ENCODE results near the gene COL6A3. TPM values are rescaled to one million over a fixed set of nuclear protein-coding genes. Genes with fewer than 3 reads are reported as not detected.

The COL6A3 gene
- total RNA-seq, 1 donor = 1,478 TPM

GRCh38 chr2:237450108-237450507 is 36.1 kb upstream of the COL6A3 start:
- no peak for TF ChIP-seq CTCF (IDR thresholded peaks at IDR 0.05; ENCODE audit: insufficient read depth, low read length)
- no peak for DNase-seq (ENCODE audit: low read depth)
- H3K4me3 ChIP-seq (ENCODE audit: low read depth, low read length) = no peak overlapping the region

- no peak overlapping the region for H3K4me3 ChIP-seq (ENCODE audit: low read depth, low read length)
- no peak for TF ChIP-seq CTCF (IDR thresholded peaks at IDR 0.05; ENCODE audit: insufficient read depth, low read length)
- peak; percentile 70 for DNase-seq (ENCODE audit: low read depth)
Measured at GRCh38 chr2:237449193-237449881, 35.4 kb upstream of the COL6A3 start.

- TF ChIP-seq CTCF (IDR thresholded peaks at IDR 0.05; ENCODE audit: insufficient read depth, low read length) = no peak
- no peak overlapping the region for H3K4me3 ChIP-seq (ENCODE audit: low read depth, low read length)
- no peak for DNase-seq (ENCODE audit: low read depth)
Measured at GRCh38 chr2:237448626-237449025, 34.7 kb upstream of the COL6A3 start.

- no peak for TF ChIP-seq CTCF (IDR thresholded peaks at IDR 0.05; ENCODE audit: insufficient read depth, low read length)
- H3K4me3 ChIP-seq (ENCODE audit: low read depth, low read length) = no peak overlapping the region
- no peak for DNase-seq (ENCODE audit: low read depth)
Measured at GRCh38 chr2:237448171-237448570, 34.2 kb upstream of the COL6A3 start.

GRCh38 chr2:237447496-237447895 is 33.5 kb upstream of the COL6A3 start:
- no peak for DNase-seq (ENCODE audit: low read depth)
- TF ChIP-seq CTCF (IDR thresholded peaks at IDR 0.05; ENCODE audit: insufficient read depth, low read length) = no peak
- H3K4me3 ChIP-seq (ENCODE audit: low read depth, low read length) = no peak overlapping the region

- H3K4me3 ChIP-seq (ENCODE audit: low read depth, low read length) = no peak overlapping the region
- no peak for TF ChIP-seq CTCF (IDR thresholded peaks at IDR 0.05; ENCODE audit: insufficient read depth, low read length)
- DNase-seq (ENCODE audit: low read depth) = no peak
Measured at GRCh38 chr2:237446338-237446665, 32.3 kb upstream of the COL6A3 start.

Data from fibroblast of the aortic adventitia (primary cell).